ENCODE results near the gene LYPLA2.
A peak's percentile ranks its signal among the peaks of the same experiment; 100 is the strongest.

Gene LYPLA2

DNA sequence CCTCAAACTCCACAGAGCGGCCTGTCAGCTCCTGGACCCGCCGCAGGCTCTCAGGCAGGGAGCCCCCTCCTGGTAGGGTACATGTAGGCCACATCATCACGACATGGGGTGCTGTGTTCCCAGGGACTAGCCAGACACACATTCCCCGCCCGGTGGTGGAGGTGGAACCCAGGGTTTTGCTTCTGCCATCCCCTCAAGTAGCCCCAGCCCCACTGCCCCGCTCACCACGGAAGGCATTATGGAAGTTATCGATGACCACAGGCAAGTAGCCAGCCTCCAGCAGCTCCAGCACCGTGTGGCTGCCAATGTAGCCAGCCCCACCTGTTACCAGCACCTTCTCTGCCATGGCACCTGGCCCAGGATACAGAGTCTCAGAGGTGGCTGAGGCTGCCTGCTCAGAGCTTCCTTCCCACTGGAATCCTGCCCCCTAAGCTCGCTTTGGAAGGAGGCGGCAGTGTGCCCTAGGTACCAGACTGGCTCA is 7.8 kb downstream of the LYPLA2 start:
- Mint-ChIP-seq H3K9me3 (no peaks in the 10 kb centered on the region), H3K36me3 (ENCODE audit: low read depth) (peaks cover 3% of the 10 kb centered on the region), H3K4me3 (peak overlapping the region; percentile 94), H3K27me3 (ENCODE audit: low read depth, poor library complexity) (peaks cover 14% of the 10 kb centered on the region), H3K27ac (no peak overlapping the region), H3K4me1 (peaks cover 17% of the 10 kb centered on the region)
- DNase-seq, result no peak
- no peak for TF ChIP-seq CTCF (IDR thresholded peaks at IDR 0.05)

DNA sequence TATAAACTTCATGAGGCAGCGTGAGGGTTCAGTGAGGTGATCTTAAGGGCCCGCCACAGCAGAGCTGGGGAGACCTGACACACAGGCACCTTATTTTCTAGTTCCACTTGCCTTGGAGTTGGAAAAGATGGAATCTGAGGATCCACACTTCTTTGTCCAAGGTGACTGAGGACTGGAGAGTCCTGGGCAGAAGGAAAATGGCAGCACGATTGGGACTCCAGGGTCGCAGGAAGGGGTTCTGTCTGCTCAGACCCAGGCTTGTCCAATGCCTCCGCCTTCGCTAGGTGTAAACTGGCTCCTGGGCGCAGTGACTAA is 8.3 kb downstream of the LYPLA2 start:
- Mint-ChIP-seq H3K9me3 (no peaks in the 10 kb centered on the region), H3K4me1 (peaks cover 17% of the 10 kb centered on the region), H3K36me3 (ENCODE audit: low read depth) (peaks cover 8% of the 10 kb centered on the region), H3K4me3 (peak overlapping the region; percentile 94), H3K27me3 (ENCODE audit: low read depth, poor library complexity) (peaks cover 14% of the 10 kb centered on the region), H3K27ac (no peak overlapping the region)
- no peak for DNase-seq
- TF ChIP-seq CTCF (IDR thresholded peaks at IDR 0.05), result no peak

DNA sequence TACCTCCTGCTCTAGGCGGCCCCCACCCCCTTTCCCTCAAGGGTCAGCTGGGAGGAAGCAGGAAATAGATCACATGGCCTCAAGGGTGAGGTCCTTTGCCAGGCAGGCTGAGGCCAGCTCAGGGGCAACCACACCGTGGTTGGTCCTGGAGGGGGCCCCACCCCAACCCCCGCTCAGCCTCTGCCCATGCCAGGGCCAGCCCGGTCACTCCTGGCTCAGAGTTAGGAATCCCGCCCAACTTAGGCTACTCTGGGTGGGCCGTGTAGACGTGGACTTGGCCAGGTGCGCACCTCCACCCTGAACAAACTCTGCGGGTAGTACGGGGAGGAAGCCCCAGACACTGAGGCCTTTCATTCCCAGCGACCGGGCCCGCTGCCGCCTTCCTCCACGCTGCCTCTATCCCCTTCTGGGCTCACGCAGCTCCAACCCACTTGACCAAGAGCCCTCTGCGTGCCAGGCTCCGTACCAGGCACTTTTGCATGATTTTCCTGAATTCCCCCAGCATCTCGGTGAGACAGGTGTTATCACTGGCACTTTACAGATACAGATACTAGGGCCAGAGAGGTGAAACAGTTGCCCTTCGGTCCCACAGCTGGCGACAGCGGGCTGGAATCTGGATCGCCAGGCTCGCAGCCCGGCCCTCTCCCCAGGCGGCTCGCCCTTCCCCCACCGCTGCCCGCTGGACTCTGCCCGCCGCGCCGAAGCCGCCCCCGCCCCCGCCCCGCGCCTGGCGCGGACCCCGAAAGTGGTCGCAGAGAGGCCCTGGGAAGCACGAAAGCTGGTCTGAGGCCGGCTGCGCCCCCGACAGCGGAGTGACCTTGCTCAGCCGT is 8.8 kb downstream of the LYPLA2 start:
- peaks cover 14% of the 10 kb centered on the region for H3K27me3 Mint-ChIP-seq (ENCODE audit: low read depth, poor library complexity)
- DNase-seq, result peak; percentile 72
- H3K9me3 Mint-ChIP-seq, result no peaks in the 10 kb centered on the region
- peaks cover 12% of the 10 kb centered on the region for H3K36me3 Mint-ChIP-seq (ENCODE audit: low read depth)
- peaks cover 17% of the 10 kb centered on the region for H3K4me1 Mint-ChIP-seq
- H3K27ac Mint-ChIP-seq, result peak overlapping the region; percentile 88
- H3K4me3 Mint-ChIP-seq, result peak overlapping the region; percentile 94
- TF ChIP-seq CTCF (IDR thresholded peaks at IDR 0.05), result no peak

DNA sequence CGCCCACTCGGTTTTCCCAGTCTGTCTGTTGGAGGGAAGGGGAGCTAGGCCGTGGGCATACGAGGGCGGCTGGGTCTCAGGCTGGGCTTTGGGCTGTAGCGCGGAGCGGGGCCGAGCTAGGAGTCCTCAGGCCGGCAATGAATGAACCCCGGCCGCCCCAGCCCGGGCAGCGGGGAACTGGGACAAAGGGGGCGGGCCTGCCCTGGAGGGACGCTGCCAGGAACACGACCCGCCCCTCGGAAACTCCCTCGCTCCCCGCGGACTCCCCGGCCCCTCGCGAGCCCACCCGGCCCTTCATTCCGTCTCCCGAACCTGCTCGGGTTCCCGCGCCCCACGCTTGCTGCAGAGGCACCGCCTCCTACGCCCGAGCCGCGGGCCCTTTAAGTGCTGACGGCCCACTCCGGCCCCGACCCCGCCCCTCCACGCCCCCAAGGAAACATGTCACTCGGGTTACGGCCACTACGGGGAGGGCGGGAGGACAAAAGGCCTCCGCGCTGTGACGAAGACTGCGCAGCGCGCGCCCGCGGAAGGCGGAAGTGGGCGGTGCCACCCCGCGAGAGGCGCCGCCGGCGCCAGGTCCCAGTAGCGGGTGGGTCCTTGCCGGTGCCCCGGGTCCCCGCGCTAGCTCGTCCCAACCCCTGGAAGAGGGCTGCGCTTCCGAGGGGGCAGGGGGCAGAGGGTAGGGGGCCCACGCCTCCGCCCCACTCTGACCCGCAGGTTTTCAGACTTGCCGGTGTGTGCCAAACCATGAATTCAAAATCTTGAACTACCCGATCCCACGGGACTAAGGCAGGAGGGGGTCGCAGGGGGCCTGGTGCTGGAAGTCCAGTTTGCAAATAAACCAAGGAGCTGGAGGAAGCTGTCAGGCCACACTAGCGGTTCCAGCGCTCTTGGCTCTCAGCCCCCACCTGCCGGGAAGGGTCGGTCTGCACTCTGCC is 9.7 kb downstream of the LYPLA2 start, which contains the start of gene GALE:
Gene GALE, minus strand, starts transcription at position 355 of the 938 bp plus-strand sequence. CDS start 1,747 bp downstream, outside the sequence.
- peaks cover 17% of the 10 kb centered on the region for H3K4me1 Mint-ChIP-seq
- H3K4me3 Mint-ChIP-seq, result peak within 1 kb of the TSS; percentile 94
- H3K9me3 Mint-ChIP-seq, result no peaks in the 10 kb centered on the region
- peaks cover 16% of the 10 kb centered on the region for H3K36me3 Mint-ChIP-seq (ENCODE audit: low read depth)
- peak; percentile 93 for DNase-seq
- H3K27me3 Mint-ChIP-seq (ENCODE audit: low read depth, poor library complexity), result peaks cover 14% of the 10 kb centered on the region
- peak within 1 kb of the TSS; percentile 88 for H3K27ac Mint-ChIP-seq
- no peak for TF ChIP-seq CTCF (IDR thresholded peaks at IDR 0.05)

DNA sequence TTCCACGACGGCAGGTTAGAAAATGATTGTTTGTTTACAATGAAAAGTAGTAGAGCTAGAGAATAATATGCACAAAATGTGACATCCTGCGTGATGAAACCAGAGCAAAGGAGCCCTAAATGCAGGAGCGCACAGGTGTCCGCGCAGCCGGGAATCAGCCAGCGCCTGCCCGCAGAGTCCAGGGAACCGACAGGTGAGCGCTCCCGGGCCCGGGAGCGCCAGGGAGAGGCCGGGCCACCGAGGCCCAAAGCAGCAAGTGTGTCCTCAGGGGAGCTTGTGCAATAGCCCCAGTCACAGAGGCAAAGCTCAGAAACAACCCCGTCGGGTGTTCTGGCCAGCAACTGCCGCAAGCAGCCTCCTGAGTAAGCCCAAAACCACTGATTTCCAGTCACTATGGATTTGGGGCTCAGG is 10.4 kb downstream of the LYPLA2 start:
- Mint-ChIP-seq H3K36me3 (ENCODE audit: low read depth) (peaks cover 17% of the 10 kb centered on the region), H3K4me1 (peaks cover 17% of the 10 kb centered on the region), H3K27ac (no peak overlapping the region), H3K9me3 (no peaks in the 10 kb centered on the region), H3K27me3 (ENCODE audit: low read depth, poor library complexity) (peaks cover 14% of the 10 kb centered on the region), H3K4me3 (peak overlapping the region; percentile 94)
- no peak for TF ChIP-seq CTCF (IDR thresholded peaks at IDR 0.05)
- DNase-seq, result no peak

Measured in nephron progenitor cell (in vitro differentiated cells).